PC-3 (cell line): ENCODE data around the gene GAS2L1.

Experiments
- EZH2phosphoT487 ChIP-seq: fragments of 300-600 bp; sonication (generic); IDR thresholded peaks from 2 replicates; pipeline ENCODE4 v1.6.1; 2018; ENCODE audit warnings: mild to moderate bottlenecking, antibody characterized with exemption, low read length, borderline replicate concordance
- TF ChIP-seq, protein P1 (sequence below): fragments of 300-600 bp; sonication (generic); conservative IDR thresholded peaks from 2 replicates; pipeline ENCODE4 v1.5.1; 2017; ENCODE audit warnings: antibody characterized with exemption, low read depth, mild to moderate bottlenecking, low read length

DNA sequence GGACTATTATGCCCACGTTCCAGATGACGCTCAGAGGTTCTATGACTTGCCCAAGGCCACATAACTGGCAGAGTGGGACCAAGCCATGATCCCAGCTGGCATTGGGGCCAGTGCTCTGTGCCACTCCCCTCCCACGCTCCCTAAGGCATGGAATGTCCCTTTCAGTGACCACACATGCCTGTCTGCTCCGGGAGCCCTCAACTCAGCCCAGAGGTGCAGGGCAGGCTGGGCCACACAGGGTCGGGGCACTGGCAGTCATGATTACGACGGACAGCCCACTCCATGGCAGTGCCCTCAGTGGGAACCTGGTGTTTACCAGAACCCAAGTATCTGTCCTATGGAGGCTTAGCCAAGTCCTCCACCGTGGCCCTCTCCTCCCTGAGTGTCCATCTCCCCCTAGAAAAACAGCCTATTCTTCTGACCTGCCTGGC is 48.7 kb upstream of the GAS2L1 start:
- TF ChIP-seq, protein P1, sequence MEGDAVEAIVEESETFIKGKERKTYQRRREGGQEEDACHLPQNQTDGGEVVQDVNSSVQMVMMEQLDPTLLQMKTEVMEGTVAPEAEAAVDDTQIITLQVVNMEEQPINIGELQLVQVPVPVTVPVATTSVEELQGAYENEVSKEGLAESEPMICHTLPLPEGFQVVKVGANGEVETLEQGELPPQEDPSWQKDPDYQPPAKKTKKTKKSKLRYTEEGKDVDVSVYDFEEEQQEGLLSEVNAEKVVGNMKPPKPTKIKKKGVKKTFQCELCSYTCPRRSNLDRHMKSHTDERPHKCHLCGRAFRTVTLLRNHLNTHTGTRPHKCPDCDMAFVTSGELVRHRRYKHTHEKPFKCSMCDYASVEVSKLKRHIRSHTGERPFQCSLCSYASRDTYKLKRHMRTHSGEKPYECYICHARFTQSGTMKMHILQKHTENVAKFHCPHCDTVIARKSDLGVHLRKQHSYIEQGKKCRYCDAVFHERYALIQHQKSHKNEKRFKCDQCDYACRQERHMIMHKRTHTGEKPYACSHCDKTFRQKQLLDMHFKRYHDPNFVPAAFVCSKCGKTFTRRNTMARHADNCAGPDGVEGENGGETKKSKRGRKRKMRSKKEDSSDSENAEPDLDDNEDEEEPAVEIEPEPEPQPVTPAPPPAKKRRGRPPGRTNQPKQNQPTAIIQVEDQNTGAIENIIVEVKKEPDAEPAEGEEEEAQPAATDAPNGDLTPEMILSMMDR: no peak
- no peak for TF ChIP-seq EZH2phosphoT487
